MCF 10A (cell line): ENCODE results near the gene RMDN3. TPM values are rescaled to one million over a fixed set of nuclear protein-coding genes. Genes with fewer than 3 reads are reported as not detected.

Source experiments
- BruUV-seq: library from RNA; stranded (reverse); fragments of 400-500 nt; replicated peaks from 2 replicates; lab custom pipeline; 2021; lab: Mats Ljungman, UMichigan
- CTCF ChIA-PET: fragments of 300-600 bp; sonication (Branson Sonifier 250); formaldehyde crosslinking; extraction: SDS; loops from one replicate; lab custom pipeline; 2021; ENCODE audit warnings: antibody characterized with exemption, inconsistent platforms; lab: Yijun Ruan, JAX
- POLR2A ChIA-PET: fragments of 300-600, 350-650 bp; sonication (Branson Sonifier 250); formaldehyde crosslinking; extraction: SDS; loops from one replicate; lab custom pipeline; 2020; ENCODE audit warnings: antibody characterized with exemption, inconsistent platforms; lab: Yijun Ruan, JAX
- DNase-seq: peaks from one replicate; pipeline ENCODE4 v3.0.0-alpha.2; 2018; ENCODE audit not compliant: unreplicated experiment
- H3K27ac Mint-ChIP-seq: one replicate; pipeline ENCODE4 v1.8.0; 2022; ENCODE audit warnings: mild to moderate bottlenecking, low read depth, mixed read lengths; ENCODE audit not compliant: unreplicated experiment
- H3K27me3 Mint-ChIP-seq: one replicate; pipeline ENCODE4 v1.8.0; 2022; ENCODE audit warnings: mixed read lengths; ENCODE audit not compliant: insufficient read depth, unreplicated experiment
- H3K36me3 Mint-ChIP-seq: one replicate; pipeline ENCODE4 v1.8.0; 2022; ENCODE audit warnings: mild to moderate bottlenecking, moderate library complexity, mixed read lengths; ENCODE audit not compliant: insufficient read depth, unreplicated experiment
- H3K4me1 Mint-ChIP-seq: one replicate; pipeline ENCODE4 v1.8.0; 2022; ENCODE audit warnings: mixed read lengths; ENCODE audit not compliant: insufficient read depth, unreplicated experiment
- H3K4me3 Mint-ChIP-seq: one replicate; pipeline ENCODE4 v1.8.0; 2022; ENCODE audit warnings: mild to moderate bottlenecking, moderate library complexity, mixed read lengths; ENCODE audit not compliant: unreplicated experiment
- H3K9me3 Mint-ChIP-seq: one replicate; pipeline ENCODE4 v1.8.0; 2022; ENCODE audit warnings: mixed read lengths; ENCODE audit not compliant: unreplicated experiment
- intact Hi-C: fragments of 100-400 bp; cut with micrococcal nuclease; formaldehyde crosslinking; loops from 2 replicates; pipeline ENCODE4 v1.14.1; 2022
- total RNA-seq: library from RNA; stranded (reverse); gene quantifications from 2 replicates; pipeline ENCODE4 v1.2.3, GENCODE V29; 2022
- TF ChIP-seq, protein P1 (sequence below): fragments of 200-600 bp; IDR thresholded peaks from one replicate; pipeline ENCODE4 v1.8.0; 2022; ENCODE audit warnings: antibody characterized with exemption, mild to moderate bottlenecking; ENCODE audit not compliant: unreplicated experiment

Gene RMDN3
- total RNA-seq, 1 experiment from 2014 or later = 36.1 TPM

DNA sequence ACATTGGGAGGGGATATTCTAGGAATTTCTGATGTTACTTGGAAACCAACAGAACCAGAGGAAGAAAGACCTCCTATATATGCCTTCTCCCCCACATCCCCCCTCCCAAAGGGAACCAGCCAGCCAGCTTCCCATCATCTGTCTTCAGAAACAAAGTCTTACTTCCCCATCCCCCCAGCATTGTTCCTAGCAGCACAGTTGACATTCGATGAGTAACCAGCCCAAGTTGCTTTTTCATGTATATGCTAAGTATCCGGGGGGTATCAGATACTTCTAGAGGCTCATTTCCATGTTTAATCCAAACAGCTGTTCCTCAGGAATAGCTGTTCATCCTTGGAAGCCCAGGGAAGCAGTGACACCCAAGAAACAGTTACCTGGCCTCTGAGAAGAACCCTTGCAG, 16.0 kb downstream of the RMDN3 start:
- H3K27ac Mint-ChIP-seq = no peak overlapping the region
- POLR2A ChIA-PET = interaction anchor here (0.7 to 2.0 kb wide), 3 partner anchors 8 to 44 kb away, joined by 3 to 7 read pairs (median 5); partner anchors contain the start of gene RAD51
- DNase-seq = no peak

DNA sequence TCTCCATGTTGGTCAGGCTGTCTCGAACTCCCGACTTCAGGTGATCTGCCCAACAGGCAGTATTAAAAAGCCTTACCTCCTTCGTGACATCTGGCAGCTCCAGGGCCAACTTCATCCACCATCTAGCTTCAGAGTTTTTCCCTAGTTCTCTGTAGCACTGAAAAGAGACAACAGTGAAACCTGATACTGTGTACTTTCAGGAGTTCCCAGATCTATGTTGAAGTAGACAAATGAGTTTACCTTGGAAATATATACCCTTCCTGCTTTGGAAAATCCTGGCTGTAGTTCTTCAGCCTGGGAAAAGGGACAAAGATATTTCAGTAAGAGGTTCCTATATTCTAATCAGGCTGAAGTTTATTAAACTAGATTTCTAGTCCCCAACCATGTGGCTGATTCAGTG, 18.0 kb downstream of the RMDN3 start:
- no peaks in the 10 kb centered on the region for H3K4me1 Mint-ChIP-seq
- ChIA-PET CTCF (interaction anchor here (0.8 to 1.0 kb wide), 3 partner anchors 9 to 1984 kb away, joined by 3 to 4 read pairs (median 3); partner anchors contain the start of gene RAD51), POLR2A (no interaction called here)
- no TSS peak for BruUV-seq
- no peaks in the 10 kb centered on the region for H3K27me3 Mint-ChIP-seq
- intact Hi-C loops = no loop called here
- H3K27ac Mint-ChIP-seq = no peak overlapping the region
- H3K36me3 Mint-ChIP-seq = peaks cover 82% of the 10 kb centered on the region
- no peak for DNase-seq
- no peaks in the 10 kb centered on the region for H3K9me3 Mint-ChIP-seq
- H3K4me3 Mint-ChIP-seq = no peak overlapping the region
- TF ChIP-seq, protein P1, sequence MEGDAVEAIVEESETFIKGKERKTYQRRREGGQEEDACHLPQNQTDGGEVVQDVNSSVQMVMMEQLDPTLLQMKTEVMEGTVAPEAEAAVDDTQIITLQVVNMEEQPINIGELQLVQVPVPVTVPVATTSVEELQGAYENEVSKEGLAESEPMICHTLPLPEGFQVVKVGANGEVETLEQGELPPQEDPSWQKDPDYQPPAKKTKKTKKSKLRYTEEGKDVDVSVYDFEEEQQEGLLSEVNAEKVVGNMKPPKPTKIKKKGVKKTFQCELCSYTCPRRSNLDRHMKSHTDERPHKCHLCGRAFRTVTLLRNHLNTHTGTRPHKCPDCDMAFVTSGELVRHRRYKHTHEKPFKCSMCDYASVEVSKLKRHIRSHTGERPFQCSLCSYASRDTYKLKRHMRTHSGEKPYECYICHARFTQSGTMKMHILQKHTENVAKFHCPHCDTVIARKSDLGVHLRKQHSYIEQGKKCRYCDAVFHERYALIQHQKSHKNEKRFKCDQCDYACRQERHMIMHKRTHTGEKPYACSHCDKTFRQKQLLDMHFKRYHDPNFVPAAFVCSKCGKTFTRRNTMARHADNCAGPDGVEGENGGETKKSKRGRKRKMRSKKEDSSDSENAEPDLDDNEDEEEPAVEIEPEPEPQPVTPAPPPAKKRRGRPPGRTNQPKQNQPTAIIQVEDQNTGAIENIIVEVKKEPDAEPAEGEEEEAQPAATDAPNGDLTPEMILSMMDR = no peak

More for the DNA sequence above, 16.0 kb downstream of the RMDN3 start:
- intact Hi-C loops = no loop called here
- Mint-ChIP-seq H3K4me3 (no peak overlapping the region), H3K27me3 (no peaks in the 10 kb centered on the region), H3K36me3 (peaks cover 96% of the 10 kb centered on the region), H3K9me3 (no peaks in the 10 kb centered on the region), H3K4me1 (peaks cover 3% of the 10 kb centered on the region)
- CTCF ChIA-PET = interaction anchor here (0.7 to 1.4 kb wide), 3 partner anchors 8 to 164 kb away, joined by 3 to 7 read pairs (median 4); no protein-coding TSS in a partner anchor
- TF ChIP-seq, protein P1 = no peak
- BruUV-seq = no TSS peak

DNA sequence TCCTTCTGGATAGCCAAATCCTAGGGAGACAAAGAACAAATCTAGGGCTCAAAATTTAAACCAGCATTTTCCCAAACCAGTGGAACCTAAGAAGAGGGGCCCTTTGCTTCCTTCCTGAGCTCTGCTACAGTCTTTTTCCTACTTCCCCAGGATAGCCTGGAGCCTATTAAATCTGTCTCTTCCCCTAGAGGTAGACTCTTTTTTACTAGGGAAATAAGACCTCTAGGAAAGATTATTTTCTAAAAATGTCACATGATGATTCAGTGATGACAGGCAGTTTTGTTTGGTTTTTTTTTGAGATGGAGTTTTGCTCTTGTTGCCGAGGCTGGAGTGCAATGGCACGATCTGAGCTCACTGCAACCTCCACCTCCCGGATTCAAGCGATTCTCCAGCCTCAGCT, 18.5 kb downstream of the RMDN3 start:
- TF ChIP-seq, protein P1 = no peak
- intact Hi-C loops = no loop called here
- ChIA-PET CTCF (interaction anchor here (0.8 kb wide), 1 partner anchor 1984 kb away, joined by 3 read pairs; no protein-coding TSS in a partner anchor), POLR2A (interaction anchor here (0.7 kb wide), 1 partner anchor 232 kb away, joined by 4 read pairs; no protein-coding TSS in a partner anchor)
- DNase-seq = no peak
- Mint-ChIP-seq H3K4me1 (no peaks in the 10 kb centered on the region), H3K27ac (no peak overlapping the region), H3K27me3 (no peaks in the 10 kb centered on the region), H3K9me3 (no peaks in the 10 kb centered on the region), H3K4me3 (no peak overlapping the region), H3K36me3 (peaks cover 82% of the 10 kb centered on the region)
- BruUV-seq = no TSS peak

DNA sequence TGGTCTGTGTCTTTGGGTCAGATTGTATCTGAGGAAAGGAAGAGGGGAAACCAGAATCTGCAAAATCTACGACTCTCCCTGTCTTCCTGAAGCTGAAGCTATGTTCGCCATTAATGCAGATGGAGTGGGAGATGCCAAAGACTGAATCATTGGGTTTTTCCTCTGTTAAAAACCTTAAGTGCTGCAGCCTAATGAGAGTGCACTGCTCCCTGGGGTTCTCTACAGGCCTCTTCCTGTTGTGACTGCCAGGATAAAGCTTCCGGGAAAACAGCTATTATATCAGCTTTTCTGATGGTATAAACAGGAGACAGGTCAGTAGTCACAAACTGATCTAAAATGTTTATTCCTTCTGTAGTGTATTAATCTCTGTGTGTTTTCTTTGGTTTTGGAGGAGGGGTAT, 24.0 kb downstream of the RMDN3 start:
- TF ChIP-seq, protein P1 = no peak
- H3K36me3 Mint-ChIP-seq = peaks cover 41% of the 10 kb centered on the region
- CTCF ChIA-PET = interaction anchor here (1.3 to 1.9 kb wide), 2 partner anchors 8 to 16 kb away, joined by 3 to 5 read pairs; no protein-coding TSS in a partner anchor

More for the DNA sequence above, 24.0 kb downstream of the RMDN3 start:
- no peak overlapping the region for H3K4me3 Mint-ChIP-seq
- no peak overlapping the region for H3K27ac Mint-ChIP-seq
- POLR2A ChIA-PET = interaction anchor here (0.6 to 1.4 kb wide), 3 partner anchors 8 to 14 kb away, joined by 3 to 6 read pairs (median 3); no protein-coding TSS in a partner anchor
- no peaks in the 10 kb centered on the region for H3K9me3 Mint-ChIP-seq
- no peak for DNase-seq
- no peaks in the 10 kb centered on the region for H3K4me1 Mint-ChIP-seq
- intact Hi-C loops = no loop called here
- BruUV-seq = no TSS peak
- no peaks in the 10 kb centered on the region for H3K27me3 Mint-ChIP-seq
